Measurements from ENCODE around the gene MYLK.

MYLK gene

GRCh38 chr3:123678108-123678511 lies 206.0 kb downstream of the MYLK start:
- no peak for DNase-seq (ENCODE audit: low read depth in 3 of 3)

- no peak for DNase-seq (ENCODE audit: low read depth in 3 of 3)
These were observed 211.5 kb downstream of the MYLK start for GRCh38 chr3:123672429-123673146.

- DNase-seq (ENCODE audit: low read depth in 3 of 3): no peak
These were observed 213.4 kb downstream of the MYLK start for GRCh38 chr3:123670743-123671142.

- DNase-seq (ENCODE audit: low read depth in 3 of 3): no peak
These were observed 215.2 kb downstream of the MYLK start for GRCh38 chr3:123668906-123669305.

GRCh38 chr3:123667784-123668183 lies 216.3 kb downstream of the MYLK start:
- no peak for DNase-seq (ENCODE audit: low read depth in 3 of 3)

DNA sequence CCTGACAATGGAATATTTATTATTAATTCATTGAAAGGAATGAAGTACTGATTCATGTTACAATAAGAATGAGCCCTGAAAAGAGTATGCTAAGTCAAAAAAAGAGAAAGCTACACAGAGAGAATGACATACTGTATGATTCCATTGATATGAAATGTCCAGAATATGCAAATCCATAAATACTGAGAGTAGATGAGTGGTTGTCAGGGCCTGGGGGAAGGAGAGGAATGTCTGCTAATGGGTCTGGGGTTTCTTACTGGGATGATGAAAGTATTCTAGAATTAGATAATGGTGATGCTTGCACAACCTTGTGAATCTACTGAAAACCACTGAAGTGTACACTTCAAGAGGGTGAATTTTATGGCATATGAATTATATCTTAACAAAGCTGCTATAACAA lies 219.4 kb downstream of the MYLK start:
- DNase-seq (ENCODE audit: low read depth in 3 of 3): no peak

DNA sequence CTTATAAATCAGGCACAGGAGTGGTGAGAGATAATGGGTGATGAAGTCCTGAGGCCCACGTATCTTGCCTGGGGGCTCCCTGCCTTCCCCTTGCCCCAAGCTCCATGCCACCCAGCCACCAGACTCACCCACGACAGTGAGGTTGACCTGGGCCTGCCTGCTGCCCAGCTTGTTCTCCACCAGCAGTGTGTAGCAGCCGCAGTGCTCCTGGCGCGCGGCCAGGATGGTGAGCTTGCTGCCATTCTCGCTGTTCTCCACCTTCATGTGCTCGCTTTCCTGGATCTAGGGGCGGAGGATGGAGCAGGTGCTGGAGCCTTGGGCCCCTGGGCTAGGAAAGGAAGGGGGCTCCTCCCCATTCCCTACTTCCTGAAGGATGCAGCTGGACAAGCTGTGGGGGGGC lies 220.2 kb downstream of the MYLK start:
- DNase-seq (ENCODE audit: low read depth in 3 of 3): no peak

DNA sequence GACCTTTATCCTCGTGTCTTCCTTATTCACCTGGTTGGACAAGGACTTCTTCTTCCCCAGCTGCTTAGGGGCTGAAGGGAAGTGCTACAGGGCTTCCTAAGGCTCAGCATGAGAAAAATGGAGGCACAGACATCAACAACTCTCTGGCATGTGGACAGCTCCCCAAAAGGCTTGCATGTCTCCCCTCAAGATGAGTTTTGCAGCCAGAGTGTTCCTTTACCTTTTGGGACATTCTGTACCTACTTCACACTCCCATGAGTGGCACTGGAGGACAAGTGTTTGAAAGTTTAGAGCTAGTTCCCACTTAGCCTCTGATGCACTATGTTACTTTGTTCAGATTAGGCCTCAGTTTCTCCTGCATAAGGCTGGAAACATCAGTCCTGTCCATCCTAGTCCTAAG lies 222.2 kb downstream of the MYLK start:
- DNase-seq (ENCODE audit: low read depth in 3 of 3): no peak

GRCh38 chr3:123660900-123661299 lies 223.2 kb downstream of the MYLK start:
- DNase-seq (ENCODE audit: low read depth in 3 of 3): no peak

GRCh38 chr3:123660141-123660675 lies 223.9 kb downstream of the MYLK start:
- no peak for DNase-seq (ENCODE audit: low read depth in 3 of 3)

- DNase-seq (ENCODE audit: low read depth in 3 of 3): no peak
These were observed 225.3 kb downstream of the MYLK start for GRCh38 chr3:123658852-123659206.

GRCh38 chr3:123658118-123658851 lies 225.8 kb downstream of the MYLK start:
- no peak for DNase-seq (ENCODE audit: low read depth in 3 of 3)

GRCh38 chr3:123657568-123657967 lies 226.6 kb downstream of the MYLK start:
- no peak for DNase-seq (ENCODE audit: low read depth in 3 of 3)

DNA sequence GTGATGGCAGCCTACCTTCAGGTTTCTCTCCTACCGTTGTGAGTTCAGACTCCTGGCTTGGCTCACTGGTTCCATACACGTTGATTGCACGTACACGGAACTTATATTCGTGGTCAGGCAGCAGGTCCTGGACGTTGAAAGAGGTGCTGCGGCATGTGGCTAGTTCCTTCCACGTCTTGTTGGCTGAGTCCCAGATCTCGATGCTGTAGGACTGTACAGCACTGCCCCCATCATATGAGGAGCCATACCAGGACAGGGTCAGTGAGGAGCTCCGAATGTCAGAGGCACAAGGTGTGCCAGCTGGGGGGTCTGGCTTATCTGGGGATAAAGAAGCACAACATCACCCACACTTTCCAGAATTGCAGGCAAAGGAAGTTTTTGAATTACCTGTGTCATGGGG lies 227.0 kb downstream of the MYLK start:
- no peak for DNase-seq (ENCODE audit: low read depth in 3 of 3)

DNA sequence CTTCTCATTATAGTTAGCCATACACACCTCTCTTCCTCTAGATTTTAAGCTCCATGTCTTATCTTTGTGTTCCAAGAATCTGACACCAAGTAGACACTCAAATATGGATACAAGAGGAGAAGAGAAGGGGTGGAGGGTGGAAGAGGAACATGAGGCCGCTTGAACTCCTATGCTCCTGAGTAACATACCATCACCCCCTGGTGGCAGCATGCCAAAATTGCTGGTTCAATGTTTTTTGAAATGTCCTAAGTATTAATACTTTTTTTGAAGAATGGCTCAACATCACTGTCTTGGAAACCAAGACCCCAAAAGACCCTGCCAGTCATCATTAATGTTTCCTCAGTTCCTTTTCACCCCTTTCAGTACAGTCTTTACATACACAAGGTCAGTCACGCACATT lies 227.4 kb downstream of the MYLK start:
- no peak for DNase-seq (ENCODE audit: low read depth in 3 of 3)

- DNase-seq (ENCODE audit: low read depth in 3 of 3): no peak
These were observed 227.9 kb downstream of the MYLK start for GRCh38 chr3:123656274-123656673.

DNA sequence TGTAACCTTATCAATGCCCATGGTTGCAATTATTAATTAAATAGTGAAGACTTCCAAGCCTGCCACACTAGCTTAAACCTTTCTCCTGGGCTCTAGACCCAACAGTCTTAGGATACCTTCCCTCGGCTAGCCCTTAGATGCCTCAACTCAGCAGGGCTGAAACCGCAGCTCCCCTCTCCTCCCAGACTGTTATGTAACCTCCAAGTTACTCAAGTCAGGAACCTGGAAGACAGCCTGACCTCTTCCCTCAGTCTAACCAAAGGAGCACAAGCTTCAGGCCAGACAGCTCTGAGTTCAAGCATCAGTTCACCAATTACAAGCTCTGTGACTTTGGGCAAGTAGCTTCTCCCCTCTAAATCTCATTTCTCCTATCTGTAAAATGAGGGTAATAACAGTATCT lies 228.7 kb downstream of the MYLK start:
- no peak for DNase-seq (ENCODE audit: low read depth in 3 of 3)

DNA sequence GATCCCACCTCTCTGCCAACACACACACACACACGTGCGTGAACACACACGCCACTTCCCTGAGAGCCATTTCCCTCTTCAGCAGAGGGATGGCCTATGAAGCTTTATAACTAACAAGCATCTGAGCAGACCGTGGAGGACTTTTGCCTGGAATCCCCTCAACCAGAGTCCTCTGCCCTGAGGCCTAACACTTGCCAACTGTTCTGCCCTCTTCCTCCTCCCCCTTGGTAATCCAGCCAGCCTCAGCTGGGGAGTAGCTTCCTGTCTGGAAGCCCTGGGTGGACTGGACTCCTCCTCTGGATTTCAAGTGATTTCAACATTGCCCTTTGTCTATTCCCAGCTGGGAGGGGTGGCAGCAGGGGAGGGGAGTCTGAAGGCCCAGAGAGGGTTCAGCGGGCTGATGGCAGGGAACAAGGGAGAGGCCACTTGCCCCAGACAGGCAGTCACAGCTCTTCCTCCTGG lies 230.9 kb downstream of the MYLK start:
- DNase-seq (ENCODE audit: low read depth in 3 of 3): no peak

DNA sequence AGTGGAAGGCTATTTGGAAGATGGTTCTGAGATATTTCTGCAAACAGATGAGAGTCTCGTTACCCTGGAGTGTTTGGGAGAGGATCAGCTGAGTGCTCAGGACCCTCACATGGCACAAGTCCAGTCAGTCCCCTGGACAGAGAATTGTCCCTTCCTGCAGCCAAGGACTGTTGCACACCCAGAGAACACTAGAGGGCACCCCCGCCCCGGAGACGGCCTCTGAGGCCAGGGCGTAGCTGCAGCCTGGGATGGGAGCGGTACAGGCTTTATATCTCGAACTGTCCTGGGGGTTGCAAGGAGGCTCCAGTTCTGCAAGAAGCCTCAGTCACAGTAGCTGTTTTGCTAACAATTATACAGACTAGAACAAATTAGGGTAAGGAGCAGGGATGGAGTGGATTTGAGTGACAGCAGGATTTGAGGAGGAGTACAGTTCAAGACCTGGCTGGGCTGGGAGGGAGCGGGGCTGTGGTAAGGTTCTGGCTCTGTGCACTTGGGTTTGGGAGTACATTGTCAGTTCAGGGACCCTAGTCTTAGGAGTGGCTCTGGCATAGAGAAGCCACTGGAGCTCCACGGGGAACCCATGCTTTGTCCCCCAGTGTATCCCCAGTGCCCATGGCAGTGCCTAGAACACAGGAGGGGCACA lies 231.7 kb downstream of the MYLK start:
- peak in 2 of 3 donors; percentile 8 to 31 for DNase-seq (ENCODE audit: low read depth in 3 of 3)

DNA sequence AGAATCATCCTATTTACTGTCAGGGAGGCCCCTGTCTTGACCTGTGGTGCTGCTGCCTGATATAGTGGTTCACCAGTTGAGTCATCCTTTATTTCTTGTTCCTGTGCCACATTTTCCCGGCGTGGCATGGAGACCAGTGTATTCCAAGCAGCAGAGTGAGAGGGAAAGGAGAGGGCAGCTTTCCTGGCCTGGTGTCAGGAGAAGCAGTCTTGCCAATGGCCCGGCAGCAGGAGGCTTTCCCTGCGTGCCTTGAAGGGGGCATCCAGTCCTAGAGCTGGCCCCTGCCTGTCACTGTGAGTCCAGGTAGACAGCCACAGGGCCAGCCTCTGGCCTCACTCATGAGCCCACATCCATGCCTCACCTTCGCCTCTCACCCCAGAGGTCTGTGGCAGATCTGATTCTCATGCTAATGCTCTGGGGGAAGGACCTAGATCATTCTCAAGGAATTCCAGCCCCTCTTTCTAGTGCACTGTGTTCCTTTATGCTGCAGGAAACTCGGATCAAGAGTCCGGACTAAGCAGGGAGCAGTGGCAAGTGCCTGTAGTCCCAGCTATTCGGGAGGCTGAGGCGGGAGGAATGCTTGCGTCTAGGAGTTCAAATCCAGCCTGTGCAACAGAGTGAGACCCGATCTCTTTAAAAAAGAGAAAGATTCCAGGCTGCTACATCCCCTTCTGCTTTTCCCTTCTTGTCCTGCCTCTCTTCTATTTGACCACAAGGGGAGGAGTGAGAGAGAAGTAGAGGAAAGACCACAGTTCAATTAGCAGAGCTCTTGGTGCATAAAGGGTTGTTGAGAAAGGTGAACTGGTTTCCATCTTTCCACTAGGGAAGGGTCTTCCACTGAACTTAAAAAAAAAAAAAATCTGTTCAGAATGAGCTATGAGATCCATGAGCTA lies 232.4 kb downstream of the MYLK start:
- DNase-seq (ENCODE audit: low read depth in 3 of 3): no peak

GRCh38 chr3:123650101-123650500 lies 234.0 kb downstream of the MYLK start:
- DNase-seq (ENCODE audit: low read depth in 3 of 3): no peak

Data from stimulated activated CD4-positive, alpha-beta T cell treated with anti-CD3 and anti-CD28 coated beads, TNF-alpha, amount 100 ng/mL, for 48 hours (primary cell).